ENCODE results near the gene TMEM129.
"Not testable (repeated sequence)": the region's sequence is repeated elsewhere in the genome, so short reads cannot be mapped to it uniquely, and the experiment has no call there.

The TMEM129 gene

DNA sequence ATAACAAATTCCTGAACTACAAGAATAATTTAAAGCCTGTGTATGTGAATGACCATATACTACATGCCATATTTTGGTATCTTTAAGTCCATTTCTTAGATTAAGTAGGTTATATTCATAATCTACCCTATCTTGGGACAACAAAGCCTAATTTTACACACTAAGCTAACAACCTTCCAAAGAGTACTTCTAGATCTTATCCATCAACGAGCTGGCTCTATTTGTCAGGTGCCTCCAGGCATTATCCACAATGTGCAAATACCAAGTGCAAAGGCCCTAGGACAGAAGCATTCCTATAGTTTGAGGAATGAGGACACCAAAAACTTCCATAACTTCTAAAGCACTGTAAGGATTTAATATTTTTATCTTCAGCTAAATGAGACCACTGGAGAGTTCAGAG is 12.5 kb downstream of the TMEM129 start:
- H3K4me1 ChIP-seq (ENCODE audit: control insufficient read depth, insufficient read depth, low read length) = peaks cover 8% of the 10 kb centered on the region; the same call in 1 of the 2 replicates
- no peaks in the 10 kb centered on the region for H3K27me3 ChIP-seq (ENCODE audit: control insufficient read depth, insufficient read depth, low read length)
- no peak overlapping the region for H3K27ac ChIP-seq (ENCODE audit: low read depth, low read length)
- H3K9ac ChIP-seq (ENCODE audit: low read length) = no peak overlapping the region
- H3K4me3 ChIP-seq (ENCODE audit: low read depth, low read length) = no peak overlapping the region
- H3K36me3 ChIP-seq (ENCODE audit: control insufficient read depth, insufficient read depth, low read length) = peaks cover 41% of the 10 kb centered on the region
- no peaks in the 10 kb centered on the region for H3K9me3 ChIP-seq (ENCODE audit: control insufficient read depth, insufficient read depth, low read depth, low read length)

DNA sequence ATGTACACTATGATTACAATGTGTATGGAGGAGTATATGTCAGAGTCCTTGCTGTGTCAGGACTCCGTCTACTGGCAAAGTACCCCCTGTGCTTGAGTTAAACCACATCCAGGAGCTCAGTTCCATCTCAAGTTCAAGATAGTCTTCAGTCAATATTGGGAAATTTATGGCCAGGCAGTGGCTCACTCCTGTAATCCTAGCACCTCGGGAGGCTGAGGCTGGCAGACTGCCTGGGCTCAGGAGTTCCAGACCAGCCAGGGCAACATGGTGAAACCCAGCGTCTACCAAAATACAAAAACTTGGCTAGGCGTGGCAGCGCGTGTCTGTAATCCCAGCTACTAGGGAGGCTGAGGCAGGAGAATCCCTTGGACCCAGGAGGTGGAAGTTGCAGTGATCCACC is 14.8 kb downstream of the TMEM129 start:
- Histone ChIP-seq H3K4me1 (ENCODE audit: control insufficient read depth, insufficient read depth, low read length) (peaks cover 8% of the 10 kb centered on the region; the same call in 1 of the 2 replicates), H3K27ac (ENCODE audit: low read depth, low read length) (no peak overlapping the region), H3K27me3 (ENCODE audit: control insufficient read depth, insufficient read depth, low read length) (no peaks in the 10 kb centered on the region), H3K36me3 (ENCODE audit: control insufficient read depth, insufficient read depth, low read length) (peaks cover 61% of the 10 kb centered on the region), H3K4me3 (ENCODE audit: low read depth, low read length) (no peak overlapping the region), H3K9me3 (ENCODE audit: control insufficient read depth, insufficient read depth, low read depth, low read length) (no peaks in the 10 kb centered on the region), H3K9ac (ENCODE audit: low read length) (no peak overlapping the region)

DNA sequence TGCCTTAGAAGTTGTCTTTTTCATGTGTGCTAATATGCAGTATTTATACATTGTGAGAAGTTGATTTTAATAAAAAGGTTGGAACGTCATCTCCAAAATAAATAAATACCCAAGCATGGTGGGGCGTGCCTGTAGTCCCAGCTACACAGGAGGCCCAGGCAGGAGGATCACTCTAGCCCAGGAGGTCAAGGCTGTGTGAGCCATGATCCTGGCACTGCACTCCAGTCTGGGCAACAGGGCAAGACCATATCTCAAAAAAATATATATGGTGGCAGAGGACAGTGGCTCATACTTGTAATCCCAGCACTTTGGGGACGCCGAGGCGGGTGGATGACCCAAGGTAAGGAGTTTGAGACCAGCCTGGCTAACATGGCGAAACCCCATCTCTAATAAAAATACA is 15.4 kb downstream of the TMEM129 start:
- no peaks in the 10 kb centered on the region for H3K9me3 ChIP-seq (ENCODE audit: control insufficient read depth, insufficient read depth, low read depth, low read length)
- H3K4me1 ChIP-seq (ENCODE audit: control insufficient read depth, insufficient read depth, low read length) = peaks cover 8% of the 10 kb centered on the region; the same call in 1 of the 2 replicates
- no peaks in the 10 kb centered on the region for H3K27me3 ChIP-seq (ENCODE audit: control insufficient read depth, insufficient read depth, low read length)
- no peak overlapping the region for H3K9ac ChIP-seq (ENCODE audit: low read length)
- no peak overlapping the region for H3K27ac ChIP-seq (ENCODE audit: low read depth, low read length)
- no peak overlapping the region for H3K4me3 ChIP-seq (ENCODE audit: low read depth, low read length)
- H3K36me3 ChIP-seq (ENCODE audit: control insufficient read depth, insufficient read depth, low read length) = peaks cover 68% of the 10 kb centered on the region

DNA sequence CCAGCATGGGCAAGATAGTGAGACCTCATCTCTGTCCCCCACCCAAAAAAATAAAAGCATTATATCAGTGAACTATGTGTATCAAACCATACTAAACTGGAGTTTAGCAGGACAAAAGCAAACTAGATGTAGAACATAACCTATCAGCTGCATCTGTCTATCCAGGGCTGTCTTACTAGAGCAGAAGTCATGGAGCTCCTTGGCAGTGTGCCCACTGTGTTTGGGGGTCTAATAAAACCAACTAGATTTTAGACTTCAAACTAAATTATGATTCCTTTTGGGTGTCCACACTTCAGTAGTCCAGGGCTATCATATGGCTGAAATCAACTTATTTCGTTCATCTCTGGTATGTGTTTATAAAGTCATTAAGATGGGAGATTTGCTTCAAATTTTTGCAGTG is 17.3 kb downstream of the TMEM129 start:
- Histone ChIP-seq H3K27ac (ENCODE audit: low read depth, low read length) (no peak overlapping the region), H3K9me3 (ENCODE audit: control insufficient read depth, insufficient read depth, low read depth, low read length) (no peaks in the 10 kb centered on the region), H3K36me3 (ENCODE audit: control insufficient read depth, insufficient read depth, low read length) (peaks cover 76% of the 10 kb centered on the region)

DNA sequence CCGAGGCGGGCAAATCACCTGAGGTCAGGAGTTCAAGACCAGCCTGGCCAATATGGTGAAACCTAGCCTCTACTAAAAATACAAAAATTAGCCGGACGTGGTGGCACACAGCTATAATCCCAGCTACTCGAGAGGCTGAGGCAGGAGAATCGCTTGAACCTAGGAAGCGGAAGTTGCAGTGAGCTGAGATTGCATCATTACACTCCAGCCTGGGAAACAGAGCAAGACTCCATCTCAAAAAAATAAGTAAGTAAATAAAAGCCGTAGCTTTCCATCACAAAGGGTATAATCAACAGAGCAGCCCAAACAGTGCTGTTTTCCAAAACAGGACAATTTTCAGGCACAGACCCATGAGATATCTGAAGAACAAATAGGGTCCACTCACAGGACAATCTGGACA is 19.5 kb downstream of the TMEM129 start:
- not testable (repeated sequence) for H3K27ac ChIP-seq (ENCODE audit: low read depth, low read length); H3K4me3 ChIP-seq (ENCODE audit: low read depth, low read length); H3K27me3 ChIP-seq (ENCODE audit: control insufficient read depth, insufficient read depth, low read length); H3K9me3 ChIP-seq (ENCODE audit: control insufficient read depth, insufficient read depth, low read depth, low read length); H3K9ac ChIP-seq (ENCODE audit: low read length); H3K4me1 ChIP-seq (ENCODE audit: control insufficient read depth, insufficient read depth, low read length)
- H3K36me3 ChIP-seq (ENCODE audit: control insufficient read depth, insufficient read depth, low read length) = peaks cover 88% of the 10 kb centered on the region

More for the DNA sequence above, 17.3 kb downstream of the TMEM129 start:
- Histone ChIP-seq H3K4me1 (ENCODE audit: control insufficient read depth, insufficient read depth, low read length) (no peaks in the 10 kb centered on the region), H3K9ac (ENCODE audit: low read length) (no peak overlapping the region), H3K4me3 (ENCODE audit: low read depth, low read length) (no peak overlapping the region), H3K27me3 (ENCODE audit: control insufficient read depth, insufficient read depth, low read length) (no peaks in the 10 kb centered on the region)

DNA sequence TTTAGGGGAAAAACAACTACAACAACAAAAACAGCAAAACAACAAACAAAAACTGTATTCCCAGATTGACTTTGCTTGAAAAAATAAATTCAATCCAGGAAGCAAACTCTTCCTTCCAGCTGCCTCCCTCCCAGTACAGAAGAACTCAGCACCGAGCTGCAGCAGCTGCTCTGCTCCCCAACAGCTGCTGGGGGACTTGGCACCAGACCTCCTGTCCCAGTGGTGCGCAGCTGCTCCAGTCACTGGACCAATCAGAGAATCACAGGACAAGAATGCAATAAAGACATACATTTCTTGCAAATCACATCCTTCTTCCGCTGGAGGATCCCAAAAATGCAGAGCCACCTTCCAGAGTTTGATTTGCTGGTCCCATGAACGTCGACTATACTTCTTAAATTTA is 25.2 kb downstream of the TMEM129 start:
- H3K27ac ChIP-seq (ENCODE audit: low read depth, low read length) = no peak overlapping the region
- H3K9ac ChIP-seq (ENCODE audit: low read length) = no peak overlapping the region
- no peak overlapping the region for H3K4me3 ChIP-seq (ENCODE audit: low read depth, low read length)
- H3K27me3 ChIP-seq (ENCODE audit: control insufficient read depth, insufficient read depth, low read length) = no peaks in the 10 kb centered on the region
- H3K4me1 ChIP-seq (ENCODE audit: control insufficient read depth, insufficient read depth, low read length) = no peaks in the 10 kb centered on the region
- H3K36me3 ChIP-seq (ENCODE audit: control insufficient read depth, insufficient read depth, low read length) = peaks cover 91% of the 10 kb centered on the region
- H3K9me3 ChIP-seq (ENCODE audit: control insufficient read depth, insufficient read depth, low read depth, low read length) = no peaks in the 10 kb centered on the region

DNA sequence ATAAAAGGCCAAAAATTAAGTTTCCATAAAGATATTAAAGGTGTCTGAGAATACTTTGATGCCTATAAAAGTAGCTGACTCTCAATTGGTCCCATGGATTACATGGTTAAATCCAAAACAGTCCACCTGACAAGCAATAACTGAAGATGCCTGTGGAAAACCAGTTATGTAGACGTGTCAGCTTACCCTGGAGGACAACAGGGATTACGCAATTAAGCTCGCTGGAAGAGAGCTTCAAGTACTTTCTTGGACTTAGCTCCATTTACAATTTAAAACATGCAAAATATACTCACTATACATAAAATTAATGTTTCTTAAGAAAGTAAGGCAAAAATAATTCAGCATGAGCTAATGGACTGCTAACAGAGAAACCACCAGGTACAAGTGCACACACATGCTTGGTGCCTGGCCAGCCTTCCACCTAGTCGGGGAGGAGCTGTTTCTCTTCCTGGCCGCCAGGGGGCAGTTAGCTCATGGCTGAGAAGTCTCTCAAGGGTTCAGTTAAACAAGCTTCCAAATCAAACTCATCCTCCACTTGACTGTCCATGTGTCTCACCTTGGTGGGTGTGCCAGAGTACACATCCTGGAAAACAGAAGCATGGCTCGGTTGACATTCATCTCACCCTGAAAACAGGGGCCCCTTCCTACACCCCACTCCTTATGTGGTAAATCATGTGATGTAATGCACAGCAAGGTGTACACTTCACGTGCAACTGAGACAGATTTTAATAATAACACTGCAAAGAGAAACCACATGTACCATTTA is 27.8 kb downstream of the TMEM129 start:
- Histone ChIP-seq H3K4me1 (ENCODE audit: control insufficient read depth, insufficient read depth, low read length) (no peaks in the 10 kb centered on the region), H3K9me3 (ENCODE audit: control insufficient read depth, insufficient read depth, low read depth, low read length) (no peaks in the 10 kb centered on the region), H3K27ac (ENCODE audit: low read depth, low read length) (no peak overlapping the region), H3K27me3 (ENCODE audit: control insufficient read depth, insufficient read depth, low read length) (no peaks in the 10 kb centered on the region), H3K4me3 (ENCODE audit: low read depth, low read length) (no peak overlapping the region), H3K9ac (ENCODE audit: low read length) (no peak overlapping the region), H3K36me3 (ENCODE audit: control insufficient read depth, insufficient read depth, low read length) (peaks cover 74% of the 10 kb centered on the region)

DNA sequence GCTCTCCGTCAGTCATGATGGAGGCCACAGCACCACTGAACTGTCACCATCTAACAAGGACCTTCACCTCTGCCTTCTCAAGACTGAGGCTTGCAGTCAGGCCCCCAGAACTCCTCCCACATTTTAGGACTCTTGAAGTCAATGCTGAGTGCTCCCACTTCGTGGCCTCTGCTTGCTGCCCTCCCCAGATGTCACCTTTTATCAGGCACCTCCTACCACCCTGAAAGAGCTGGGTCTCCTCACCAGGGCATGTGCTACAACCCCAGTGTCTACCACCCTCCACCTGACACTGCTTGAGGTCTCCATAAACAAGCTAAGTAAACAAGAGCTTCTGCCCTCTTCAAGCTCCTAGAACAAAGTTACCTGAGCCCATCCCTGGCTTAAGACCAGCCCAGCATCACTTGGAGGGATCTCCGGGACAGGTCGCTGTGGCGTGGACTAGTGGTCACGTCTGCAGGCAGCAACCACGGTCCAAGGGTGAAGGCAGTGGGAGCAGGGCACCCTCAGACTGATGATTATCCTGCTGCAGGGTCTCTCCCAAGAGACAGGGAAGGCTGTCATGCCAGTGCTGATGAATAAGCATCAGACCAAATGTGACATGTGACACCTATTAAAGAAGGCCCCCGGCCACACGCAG is 29.3 kb downstream of the TMEM129 start:
- Histone ChIP-seq H3K9me3 (ENCODE audit: control insufficient read depth, insufficient read depth, low read depth, low read length) (no peaks in the 10 kb centered on the region), H3K27me3 (ENCODE audit: control insufficient read depth, insufficient read depth, low read length) (no peaks in the 10 kb centered on the region), H3K4me1 (ENCODE audit: control insufficient read depth, insufficient read depth, low read length) (no peaks in the 10 kb centered on the region), H3K4me3 (ENCODE audit: low read depth, low read length) (no peak overlapping the region), H3K36me3 (ENCODE audit: control insufficient read depth, insufficient read depth, low read length) (peaks cover 65% of the 10 kb centered on the region), H3K9ac (ENCODE audit: low read length) (no peak overlapping the region), H3K27ac (ENCODE audit: low read depth, low read length) (no peak overlapping the region)

DNA sequence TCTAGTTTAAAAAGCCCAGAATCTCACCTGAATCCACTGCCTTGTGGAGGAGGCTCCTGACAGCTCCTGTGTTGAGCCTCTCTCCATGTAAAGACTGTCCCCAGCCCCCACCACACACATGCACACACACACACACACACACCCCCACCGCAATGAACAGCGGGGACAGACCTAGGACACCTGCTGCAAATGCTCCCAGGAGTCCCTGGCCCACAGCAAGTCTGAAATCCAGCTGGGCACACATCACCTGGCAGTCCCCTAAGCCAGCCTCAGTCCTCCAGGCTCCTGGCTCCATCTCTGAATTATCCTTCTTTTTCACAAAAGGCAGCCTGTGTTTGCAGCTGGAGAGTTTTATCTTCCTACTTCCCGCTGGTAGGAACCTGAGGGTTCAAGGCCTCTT is 30.4 kb downstream of the TMEM129 start:
- Histone ChIP-seq H3K9me3 (ENCODE audit: control insufficient read depth, insufficient read depth, low read depth, low read length) (no peaks in the 10 kb centered on the region), H3K4me1 (ENCODE audit: control insufficient read depth, insufficient read depth, low read length) (peaks cover 4% of the 10 kb centered on the region; the same call in 1 of the 2 replicates), H3K4me3 (ENCODE audit: low read depth, low read length) (no peak overlapping the region), H3K9ac (ENCODE audit: low read length) (no peak overlapping the region), H3K36me3 (ENCODE audit: control insufficient read depth, insufficient read depth, low read length) (peaks cover 54% of the 10 kb centered on the region), H3K27me3 (ENCODE audit: control insufficient read depth, insufficient read depth, low read length) (no peaks in the 10 kb centered on the region), H3K27ac (ENCODE audit: low read depth, low read length) (no peak overlapping the region)

DNA sequence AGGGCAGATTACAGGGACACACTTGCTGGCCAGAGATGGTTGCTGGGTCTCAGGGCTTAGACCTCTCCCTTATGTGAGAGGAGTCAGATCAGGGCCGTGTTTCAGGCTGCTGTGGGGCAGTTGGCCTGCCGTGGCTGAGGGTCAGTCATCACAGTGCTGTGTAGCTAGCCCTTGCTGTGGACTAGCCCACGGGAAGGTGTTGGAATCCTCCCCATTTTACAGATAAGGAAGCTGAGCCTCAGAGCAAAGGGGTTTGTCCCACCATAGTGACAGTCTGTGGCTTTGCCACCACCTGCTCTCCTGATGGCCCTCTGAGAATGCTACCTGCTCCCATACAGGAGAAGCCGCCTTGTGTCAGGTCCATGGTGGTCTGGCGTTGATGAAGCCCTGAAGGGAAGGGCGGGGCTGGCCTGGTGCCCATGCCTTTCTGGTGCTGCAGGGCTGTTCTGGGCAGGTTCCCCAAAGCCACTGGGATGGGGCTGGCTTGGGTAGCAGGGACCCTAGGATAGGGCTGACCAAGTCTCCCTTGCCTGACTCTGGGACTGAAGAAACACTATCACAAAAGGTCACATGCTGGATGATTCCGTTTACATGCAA is 34.6 kb downstream of the TMEM129 start:
- H3K27me3 ChIP-seq (ENCODE audit: control insufficient read depth, insufficient read depth, low read length) = peaks cover 17% of the 10 kb centered on the region
- no peak overlapping the region for H3K27ac ChIP-seq (ENCODE audit: low read depth, low read length)
- peaks cover 15% of the 10 kb centered on the region; the same call in 1 of the 2 replicates for H3K4me1 ChIP-seq (ENCODE audit: control insufficient read depth, insufficient read depth, low read length)
- H3K36me3 ChIP-seq (ENCODE audit: control insufficient read depth, insufficient read depth, low read length) = peaks cover 13% of the 10 kb centered on the region
- H3K9ac ChIP-seq (ENCODE audit: low read length) = no peak overlapping the region
- H3K4me3 ChIP-seq (ENCODE audit: low read depth, low read length) = no peak overlapping the region
- no peaks in the 10 kb centered on the region for H3K9me3 ChIP-seq (ENCODE audit: control insufficient read depth, insufficient read depth, low read depth, low read length)
